Stomach (tissue), 9 donors: Measurements from ENCODE around the gene ACP6. TPM values are rescaled to one million over a fixed set of nuclear protein-coding genes. Genes with fewer than 3 reads are reported as not detected.

Experiments
- DNase-seq, 2 donors: peaks; one replicate each; pipeline versions ENCODE4 v3.0.0 to v3.0.0-alpha.2; 2013 to 2019
- H3K27ac ChIP-seq, 5 donors: fragments of 200-600 bp in 4 of 5; sonication (generic) in 4 of 5; one replicate each; pipeline ENCODE4 v1.5.1; 2013 to 2019; ENCODE audit warnings: mild to moderate bottlenecking in 1 of 5, moderate library complexity in 1 of 5
- H3K27me3 ChIP-seq, 3 donors: fragments of 200-600 bp; sonication (generic); one replicate each; pipeline ENCODE4 v1.5.1; 2017 to 2019; ENCODE audit warnings: mixed run types in 1 of 3
- H3K36me3 ChIP-seq, 4 donors: fragments of 200-600 bp; sonication (generic); 1 replicate in 3 of 4; 2 replicates in 1 of 4; pipeline ENCODE4 v1.5.1; 2016 to 2019
- H3K4me1 ChIP-seq, 4 donors: fragments of 200-600 bp; sonication (generic); one replicate each; pipeline ENCODE4 v1.5.1; 2016 to 2019
- H3K4me3 ChIP-seq, 4 donors: fragments of 200-600 bp; sonication (generic) in 3 of 4; one replicate each; pipeline ENCODE4 v1.5.1; 2016 to 2019; ENCODE audit warnings: mild to moderate bottlenecking in 1 of 4
- H3K9me3 ChIP-seq, 4 donors: fragments of 200-600 bp; sonication (generic); one replicate each; pipeline ENCODE4 v1.5.1; 2016 to 2019
- EP300 ChIP-seq: sonication (generic); formaldehyde crosslinking; IDR thresholded peaks from one replicate; pipeline ENCODE4 v1.6.1; 2017; ENCODE audit warnings: antibody characterized with exemption
- POLR2A ChIP-seq, 4 donors: fragments of 450-650 bp; IDR thresholded peaks; one replicate each; pipeline ENCODE4 v1.6.1; 2016; ENCODE audit warnings: antibody characterized with exemption in 4 of 4, control low read depth in 2 of 4, mild to moderate bottlenecking in 1 of 4, moderate library complexity in 1 of 4
- POLR2AphosphoS5 ChIP-seq, 3 donors: sonication (generic); formaldehyde crosslinking; IDR thresholded peaks; one replicate each; pipeline ENCODE4 v1.6.1; 2016; ENCODE audit warnings: antibody characterized with exemption in 3 of 3
- WGBS, 5 donors: extraction: QIAGEN DNeasy Blood & Tissue Kit in 3 of 5; methylation state at CpG; one replicate each; pipeline versions ENCODE4 v1.1.5 to v1.1.7; 2013 to 2018; 5-methylcytosine and 5-hydroxymethylcytosine counted together
- intact Hi-C: fragments of 100-400 bp; cut with DNase I; formaldehyde crosslinking; loops from one replicate; pipeline ENCODE4 v1.15.1; 2023; ENCODE audit warnings: low total_unique reads
- polyA plus RNA-seq, 3 donors: library from polyadenylated mRNA; stranded (reverse); fragments of 200-250 nt; gene quantifications; one replicate each; pipeline ENCODE4 v1.2.3, GENCODE V29; 2013
- total RNA-seq, 5 donors: library from RNA; depleted of rRNA; stranded (reverse); fragments of >200 nt; gene quantifications; one replicate each; pipeline versions ENCODE4 v1.1.0 to v1.2.3, GENCODE V29; 2014 to 2016
- TF ChIP-seq, protein P1 (sequence below), 7 experiments: fragments of 450-650 bp in 4 of 7; fragments of 200-600 bp in 3 of 7; sonication (generic) in 3 of 7; IDR thresholded peaks; one replicate each; pipeline ENCODE4 v1.5.1; 2016 to 2019; ENCODE audit warnings: antibody characterized with exemption in 7 of 7, control low read depth in 2 of 7, mild to moderate bottlenecking in 1 of 7
- donor health status: healthy with polysubstance abuse.
- donor health status: Bipolar disorder and iron deficiency.
- donor health status: healthy.

ACP6 gene
- total and polyA plus RNA-seq, 8 donors: 3.5 to 55.9 (median 20.0) TPM

DNA sequence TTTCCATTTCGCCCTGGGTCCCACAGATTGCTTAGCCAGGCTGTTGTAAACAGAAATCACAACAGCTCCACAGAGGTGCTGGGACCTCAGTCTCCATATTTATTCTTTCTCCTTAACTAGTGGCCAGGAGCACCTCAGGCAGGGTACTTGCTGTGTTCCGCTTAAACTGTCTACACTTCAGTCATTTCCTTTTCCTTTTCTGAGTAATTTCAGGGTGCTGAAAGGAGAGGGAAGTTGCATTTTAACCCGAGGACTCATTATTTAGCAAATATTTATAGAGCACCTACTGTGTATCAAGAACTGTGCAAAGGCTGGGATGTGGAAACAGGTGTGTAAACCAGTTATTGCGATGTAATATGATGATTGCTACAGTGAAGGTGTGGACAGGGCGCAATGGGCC lies 41.9 kb downstream of the ACP6 start:
- intact Hi-C loops: loop anchor here (10.0 kb wide), 1 partner anchor 114 kb away; no protein-coding TSS in a partner anchor
- DNase-seq: no peak
- H3K4me3 ChIP-seq: no peak overlapping the region
- H3K4me1 ChIP-seq: peaks cover 0 to 28% (median 8%) of the 10 kb centered on the region in 4 donors
- peaks cover 11 to 26% (median 14%) of the 10 kb centered on the region in 4 donors for H3K36me3 ChIP-seq
- no peaks in the 10 kb centered on the region for H3K27me3 ChIP-seq
- TF ChIP-seq, protein P1, sequence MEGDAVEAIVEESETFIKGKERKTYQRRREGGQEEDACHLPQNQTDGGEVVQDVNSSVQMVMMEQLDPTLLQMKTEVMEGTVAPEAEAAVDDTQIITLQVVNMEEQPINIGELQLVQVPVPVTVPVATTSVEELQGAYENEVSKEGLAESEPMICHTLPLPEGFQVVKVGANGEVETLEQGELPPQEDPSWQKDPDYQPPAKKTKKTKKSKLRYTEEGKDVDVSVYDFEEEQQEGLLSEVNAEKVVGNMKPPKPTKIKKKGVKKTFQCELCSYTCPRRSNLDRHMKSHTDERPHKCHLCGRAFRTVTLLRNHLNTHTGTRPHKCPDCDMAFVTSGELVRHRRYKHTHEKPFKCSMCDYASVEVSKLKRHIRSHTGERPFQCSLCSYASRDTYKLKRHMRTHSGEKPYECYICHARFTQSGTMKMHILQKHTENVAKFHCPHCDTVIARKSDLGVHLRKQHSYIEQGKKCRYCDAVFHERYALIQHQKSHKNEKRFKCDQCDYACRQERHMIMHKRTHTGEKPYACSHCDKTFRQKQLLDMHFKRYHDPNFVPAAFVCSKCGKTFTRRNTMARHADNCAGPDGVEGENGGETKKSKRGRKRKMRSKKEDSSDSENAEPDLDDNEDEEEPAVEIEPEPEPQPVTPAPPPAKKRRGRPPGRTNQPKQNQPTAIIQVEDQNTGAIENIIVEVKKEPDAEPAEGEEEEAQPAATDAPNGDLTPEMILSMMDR (IDR thresholded peaks at IDR 0.05): no peak
- no peak for TF ChIP-seq EP300
- no peak for TF ChIP-seq POLR2AphosphoS5 (IDR thresholded peaks at IDR 0.05)
- no peak for TF ChIP-seq POLR2A (IDR thresholded peaks at IDR 0.05)
- 65 to 82% (median 77%) methylated on average over 5 of the region's 5 CpGs for WGBS, 5 donors
- H3K9me3 ChIP-seq: no peaks in the 10 kb centered on the region
- H3K27ac ChIP-seq: no peak overlapping the region

- H3K36me3 ChIP-seq: peaks cover 11 to 32% (median 23%) of the 10 kb centered on the region in 4 donors
- 4 to 16% (median 9%) methylated on average over 3 of the region's 3 CpGs for WGBS, 5 donors
- peak; percentile 59 to 75 for DNase-seq
- no peak for TF ChIP-seq EP300
- no peak for TF ChIP-seq POLR2A (IDR thresholded peaks at IDR 0.05)
- TF ChIP-seq, protein P1 (IDR thresholded peaks at IDR 0.05): peak in 5 of 7 experiments; percentile 41 to 92 (median 90)
- TF ChIP-seq POLR2AphosphoS5 (IDR thresholded peaks at IDR 0.05): no peak
- H3K9me3 ChIP-seq: no peaks in the 10 kb centered on the region
- no peak overlapping the region for H3K27ac ChIP-seq
- H3K27me3 ChIP-seq: no peaks in the 10 kb centered on the region
- no peak overlapping the region for H3K4me3 ChIP-seq
- intact Hi-C loops: loop anchor here (10.0 kb wide), 1 partner anchor 113 kb away; no protein-coding TSS in a partner anchor
- peaks cover 0 to 28% (median 8%) of the 10 kb centered on the region in 4 donors for H3K4me1 ChIP-seq
Observed at GRCh38 chr1:147627435-147628110, 42.8 kb downstream of the ACP6 start.

- no peak for DNase-seq
- intact Hi-C loops: loop anchor here (10.0 kb wide), 1 partner anchor 112 kb away; no protein-coding TSS in a partner anchor
- peaks cover 0 to 28% (median 8%) of the 10 kb centered on the region in 4 donors for H3K4me1 ChIP-seq
- H3K4me3 ChIP-seq: no peak overlapping the region
- H3K27ac ChIP-seq: no peak overlapping the region
- H3K9me3 ChIP-seq: no peaks in the 10 kb centered on the region
- WGBS, 5 donors: 70 to 89% (median 83%) methylated on average over 5 of the region's 5 CpGs
- H3K36me3 ChIP-seq: peaks cover 15 to 35% (median 31%) of the 10 kb centered on the region in 4 donors
- no peaks in the 10 kb centered on the region for H3K27me3 ChIP-seq
- TF ChIP-seq POLR2AphosphoS5 (IDR thresholded peaks at IDR 0.05): no peak
- TF ChIP-seq EP300: no peak
- TF ChIP-seq, protein P1 (IDR thresholded peaks at IDR 0.05): no peak
- no peak for TF ChIP-seq POLR2A (IDR thresholded peaks at IDR 0.05)
Observed at GRCh38 chr1:147626739-147627138, 43.6 kb downstream of the ACP6 start.

DNA sequence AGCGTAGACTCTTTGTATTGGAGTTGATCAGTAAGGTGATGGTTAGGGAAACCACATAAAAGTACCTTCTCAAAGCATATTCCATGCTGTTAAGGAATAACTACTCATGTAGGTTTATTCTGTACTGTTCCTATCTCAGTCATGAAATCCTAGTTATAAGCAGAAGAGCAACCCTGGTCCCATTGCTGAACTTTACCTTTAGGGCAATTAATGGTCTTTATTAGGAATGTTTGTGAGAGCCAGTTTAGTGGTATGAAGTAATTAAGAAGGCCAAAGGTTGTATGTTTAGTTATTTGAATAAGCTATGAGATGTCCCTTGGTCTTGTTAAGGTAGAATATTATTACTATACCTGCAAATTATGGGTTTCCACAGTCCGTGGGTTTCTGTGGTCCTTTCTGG lies 44.0 kb downstream of the ACP6 start:
- 77 to 92% (median 88%) methylated on average over 2 of the region's 2 CpGs for WGBS, 5 donors
- Histone ChIP-seq H3K4me3 (no peak overlapping the region), H3K9me3 (no peaks in the 10 kb centered on the region), H3K27me3 (no peaks in the 10 kb centered on the region), H3K36me3 (peaks cover 15 to 36% (median 33%) of the 10 kb centered on the region in 4 donors), H3K4me1 (peaks cover 0 to 28% (median 8%) of the 10 kb centered on the region in 4 donors), H3K27ac (no peak overlapping the region)
- intact Hi-C loops: loop anchor here (10.0 kb wide), 1 partner anchor 111 kb away; no protein-coding TSS in a partner anchor
- TF ChIP-seq POLR2AphosphoS5 (IDR thresholded peaks at IDR 0.05) (no peak), EP300 (no peak), POLR2A (IDR thresholded peaks at IDR 0.05) (no peak)
- TF ChIP-seq, protein P1 (IDR thresholded peaks at IDR 0.05): no peak
- DNase-seq: no peak
